Tibial artery (tissue), 4 donors: ENCODE measurements around the gene NKX1-2.

ENCODE experiments used
- DNase-seq, 2 donors: peaks; one replicate each; pipeline ENCODE4 v3.0.0-alpha.2; 2019
- H3K27ac ChIP-seq, 2 donors: fragments of 200-600 bp; sonication (generic) in 1 of 2; 1 replicate in 1 of 2; 2 replicates in 1 of 2; pipeline ENCODE4 v1.5.1; 2018 to 2019; ENCODE audit warnings: mild to moderate bottlenecking in 1 of 2
- H3K27me3 ChIP-seq, 2 donors: fragments of 200-600 bp; sonication (generic) in 1 of 2; one replicate each; pipeline versions ENCODE4 v1.5.1 to v1.6.0; 2016 to 2019
- H3K36me3 ChIP-seq, 3 donors: fragments of 200-600 bp; sonication (generic) in 2 of 3; one replicate each; pipeline ENCODE4 v1.5.1; 2016 to 2019; ENCODE audit warnings: mild to moderate bottlenecking in 2 of 3
- H3K4me1 ChIP-seq, 4 donors: fragments of 200-600 bp; sonication (generic) in 2 of 4; 1 replicate in 3 of 4; 2 replicates in 1 of 4; pipeline ENCODE4 v1.5.1; 2016 to 2019
- H3K4me3 ChIP-seq, 2 donors: fragments of 200-600 bp; sonication (generic) in 1 of 2; 1 replicate in 1 of 2; 2 replicates in 1 of 2; pipeline ENCODE4 v1.5.1; 2018 to 2019; ENCODE audit warnings: mild to moderate bottlenecking in 2 of 2
- H3K9me3 ChIP-seq, 3 donors: fragments of 200-600 bp; sonication (generic) in 1 of 3; one replicate each; pipeline ENCODE4 v1.5.1; 2016 to 2019
- intact Hi-C: fragments of 100-400 bp; cut with DNase I; formaldehyde crosslinking; loops from one replicate; pipeline ENCODE4 v1.15.0; 2023; ENCODE audit warnings: low total_unique reads
- TF ChIP-seq, protein P1 (sequence below), 2 experiments: fragments of 200-600 bp in 1 of 2; fragments of 450-650 bp in 1 of 2; IDR thresholded peaks; one replicate each; pipeline ENCODE4 v1.5.1; 2017 to 2019; ENCODE audit warnings: antibody characterized with exemption in 2 of 2, mild to moderate bottlenecking in 1 of 2, moderate library complexity in 1 of 2

NKX1-2 gene

DNA sequence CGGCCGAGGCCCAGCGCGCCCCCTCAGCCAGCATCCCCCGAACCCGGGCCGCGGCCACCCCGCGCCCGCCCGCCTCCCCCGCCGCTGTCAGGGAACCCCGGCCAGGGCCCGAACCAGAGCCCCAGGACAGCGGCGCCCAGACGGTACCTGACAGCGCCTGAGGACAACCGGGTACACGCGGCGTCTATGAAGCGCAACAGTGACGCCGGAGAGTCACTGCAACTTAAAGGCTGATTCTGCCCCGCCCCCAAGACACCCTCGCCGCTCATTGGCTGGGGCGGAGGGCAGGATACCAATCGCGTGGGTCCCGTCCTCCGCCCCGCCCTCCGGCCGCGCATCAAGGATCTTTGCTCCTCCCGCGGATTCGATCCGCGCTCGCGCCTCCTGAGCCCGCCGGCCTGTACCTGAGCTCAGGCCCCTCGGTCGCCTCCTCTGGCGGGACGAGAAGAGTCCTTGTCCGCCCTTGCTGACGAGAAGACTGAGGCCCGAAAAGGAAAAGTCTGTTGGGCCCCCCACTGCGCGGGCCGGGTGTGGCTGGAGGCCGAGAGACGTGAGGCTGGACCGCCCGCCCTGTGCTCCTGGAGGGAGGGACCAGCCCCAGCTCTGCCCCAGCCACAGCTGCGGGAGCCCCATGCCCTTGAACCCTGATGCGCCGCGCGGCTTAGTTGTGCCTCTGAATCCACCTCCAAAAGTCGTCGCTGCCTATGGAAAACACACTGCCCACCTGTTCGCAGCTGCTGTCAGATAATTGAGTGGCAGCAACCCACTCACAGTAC, 30.9 kb downstream of the NKX1-2 start, which contains the start of gene OAT:
TSS of gene OAT (minus strand) at position 198 of the 776 bp plus-strand sequence. CDS start 6,752 bp downstream, outside the sequence.
- no peaks in the 10 kb centered on the region for H3K9me3 ChIP-seq
- H3K4me3 ChIP-seq: peak within 1 kb of the TSS; percentile 79 to 92
- peak; percentile 97 to 98 for DNase-seq
- H3K27ac ChIP-seq: peak within 1 kb of the TSS; percentile 97
- TF ChIP-seq, protein P1, sequence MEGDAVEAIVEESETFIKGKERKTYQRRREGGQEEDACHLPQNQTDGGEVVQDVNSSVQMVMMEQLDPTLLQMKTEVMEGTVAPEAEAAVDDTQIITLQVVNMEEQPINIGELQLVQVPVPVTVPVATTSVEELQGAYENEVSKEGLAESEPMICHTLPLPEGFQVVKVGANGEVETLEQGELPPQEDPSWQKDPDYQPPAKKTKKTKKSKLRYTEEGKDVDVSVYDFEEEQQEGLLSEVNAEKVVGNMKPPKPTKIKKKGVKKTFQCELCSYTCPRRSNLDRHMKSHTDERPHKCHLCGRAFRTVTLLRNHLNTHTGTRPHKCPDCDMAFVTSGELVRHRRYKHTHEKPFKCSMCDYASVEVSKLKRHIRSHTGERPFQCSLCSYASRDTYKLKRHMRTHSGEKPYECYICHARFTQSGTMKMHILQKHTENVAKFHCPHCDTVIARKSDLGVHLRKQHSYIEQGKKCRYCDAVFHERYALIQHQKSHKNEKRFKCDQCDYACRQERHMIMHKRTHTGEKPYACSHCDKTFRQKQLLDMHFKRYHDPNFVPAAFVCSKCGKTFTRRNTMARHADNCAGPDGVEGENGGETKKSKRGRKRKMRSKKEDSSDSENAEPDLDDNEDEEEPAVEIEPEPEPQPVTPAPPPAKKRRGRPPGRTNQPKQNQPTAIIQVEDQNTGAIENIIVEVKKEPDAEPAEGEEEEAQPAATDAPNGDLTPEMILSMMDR (IDR thresholded peaks at IDR 0.05): no peak
- H3K27me3 ChIP-seq: peaks cover 0 to 18% of the 10 kb centered on the region in 2 donors
- no peaks in the 10 kb centered on the region for H3K36me3 ChIP-seq
- intact Hi-C loops: loop anchor here (10.0 kb wide), 1 partner anchor 316 kb away; no protein-coding TSS in a partner anchor
- H3K4me1 ChIP-seq: peaks cover 0 to 43% (median 33%) of the 10 kb centered on the region in 4 donors

DNA sequence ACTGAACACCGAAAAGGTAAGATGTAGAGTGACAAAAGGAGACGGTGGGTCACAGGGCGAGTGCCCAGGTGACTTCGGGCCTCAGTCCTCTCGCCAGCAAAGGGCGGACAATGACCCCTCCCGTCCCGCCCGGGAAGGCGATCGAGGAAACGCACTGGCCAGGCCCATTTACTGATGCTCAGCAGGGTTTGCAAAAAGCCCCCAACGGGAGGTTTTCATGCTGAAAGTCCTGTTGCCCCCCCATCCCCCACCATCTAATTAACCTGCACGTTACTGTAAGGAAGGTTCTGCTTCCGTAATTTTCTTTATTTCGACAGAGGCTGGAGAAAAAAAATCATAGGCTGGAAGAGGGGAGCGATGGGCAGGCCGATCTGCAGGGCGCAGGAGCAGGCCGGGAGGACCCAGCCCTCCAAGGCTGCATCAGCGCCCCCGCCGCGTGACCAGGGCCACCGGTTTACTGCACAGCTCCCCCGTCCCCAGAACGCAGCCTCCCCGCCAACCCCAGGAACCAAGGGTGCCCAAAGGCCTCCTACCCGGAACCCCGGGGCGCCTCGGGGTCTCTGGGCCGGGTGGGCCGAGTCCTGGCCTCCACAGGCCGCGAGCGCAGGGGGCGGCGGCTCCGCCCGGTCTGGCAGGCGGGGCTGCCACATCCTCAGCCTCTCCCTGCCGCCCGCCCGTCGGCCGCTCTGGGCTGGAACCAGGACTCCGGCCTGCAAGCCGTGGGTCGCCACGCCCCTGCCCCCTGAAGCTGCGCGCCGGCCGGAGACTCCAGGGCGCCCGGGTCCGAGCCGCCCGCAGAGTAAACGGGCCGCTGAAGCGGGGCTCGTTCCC, 31.7 kb downstream of the NKX1-2 start:
- Histone ChIP-seq H3K9me3 (no peaks in the 10 kb centered on the region), H3K4me1 (peaks cover 0 to 51% (median 39%) of the 10 kb centered on the region in 4 donors), H3K36me3 (no peaks in the 10 kb centered on the region), H3K4me3 (peak overlapping the region; percentile 79 to 92), H3K27me3 (peaks cover 0 to 18% of the 10 kb centered on the region in 2 donors), H3K27ac (peak overlapping the region; percentile 97)
- TF ChIP-seq, protein P1 (IDR thresholded peaks at IDR 0.05): no peak
- intact Hi-C loops: loop anchor here (10.0 kb wide), 1 partner anchor 317 kb away; no protein-coding TSS in a partner anchor
- DNase-seq: peak; percentile 49 to 78

DNA sequence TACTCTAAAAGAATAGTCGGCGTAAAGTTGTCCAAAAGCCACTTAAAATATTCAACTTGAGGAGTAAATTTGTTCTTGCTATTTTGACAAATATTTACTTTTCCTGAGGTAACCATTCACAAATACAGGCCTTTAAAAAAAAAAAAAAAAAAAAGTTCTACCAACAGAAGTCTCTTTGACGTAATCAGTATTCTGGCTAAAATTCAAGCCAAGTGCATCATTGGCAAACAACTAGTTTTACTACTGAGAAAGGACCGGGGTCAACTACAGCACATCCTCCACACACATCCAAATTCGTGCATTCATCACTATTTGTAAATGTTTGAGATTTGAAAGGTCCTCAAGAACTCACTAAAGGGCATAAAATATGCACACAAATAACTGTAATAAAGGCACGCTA, 33.1 kb downstream of the NKX1-2 start:
- Histone ChIP-seq H3K36me3 (peaks cover 0 to 5% (median 0%) of the 10 kb centered on the region in 3 donors), H3K4me3 (peak overlapping the region in 1 of 2 donors; percentile 79), H3K27ac (peak overlapping the region; percentile 71 to 97), H3K9me3 (no peaks in the 10 kb centered on the region), H3K27me3 (peaks cover 0 to 14% of the 10 kb centered on the region in 2 donors), H3K4me1 (peaks cover 0 to 51% (median 39%) of the 10 kb centered on the region in 4 donors)
- TF ChIP-seq, protein P1 (IDR thresholded peaks at IDR 0.05): no peak
- DNase-seq: no peak
- intact Hi-C loops: loop anchor here (10.0 kb wide), 1 partner anchor 318 kb away; no protein-coding TSS in a partner anchor

DNA sequence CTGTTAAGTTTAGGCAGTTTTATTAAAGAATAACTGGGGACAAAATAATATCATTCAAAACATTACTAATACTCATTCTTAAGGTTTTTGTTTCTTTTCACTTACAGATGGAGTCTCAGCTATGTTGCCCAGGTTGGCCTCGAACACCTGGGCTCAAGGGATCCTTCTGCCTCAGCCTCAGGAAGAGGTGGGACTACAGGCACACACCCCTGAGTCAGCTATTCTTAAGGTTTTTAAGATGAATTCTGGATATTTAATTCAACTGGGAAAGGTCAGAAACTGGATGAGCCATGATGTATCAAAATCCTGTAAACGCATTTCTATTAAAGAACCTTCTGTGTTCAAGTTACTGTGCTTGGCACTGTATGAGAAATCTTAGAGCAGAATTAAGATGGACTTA, 34.6 kb downstream of the NKX1-2 start:
- H3K36me3 ChIP-seq: peaks cover 4 to 11% (median 6%) of the 10 kb centered on the region in 3 donors
- H3K4me1 ChIP-seq: peaks cover 0 to 51% (median 40%) of the 10 kb centered on the region in 4 donors
- TF ChIP-seq, protein P1 (IDR thresholded peaks at IDR 0.05): no peak
- H3K27me3 ChIP-seq: peaks cover 0 to 4% of the 10 kb centered on the region in 2 donors
- intact Hi-C loops: loop anchor here (10.0 kb wide), 1 partner anchor 320 kb away; no protein-coding TSS in a partner anchor
- H3K27ac ChIP-seq: peak overlapping the region; percentile 68 to 71
- no peaks in the 10 kb centered on the region for H3K9me3 ChIP-seq
- DNase-seq: no peak
- H3K4me3 ChIP-seq: peak overlapping the region; percentile 11 to 36

DNA sequence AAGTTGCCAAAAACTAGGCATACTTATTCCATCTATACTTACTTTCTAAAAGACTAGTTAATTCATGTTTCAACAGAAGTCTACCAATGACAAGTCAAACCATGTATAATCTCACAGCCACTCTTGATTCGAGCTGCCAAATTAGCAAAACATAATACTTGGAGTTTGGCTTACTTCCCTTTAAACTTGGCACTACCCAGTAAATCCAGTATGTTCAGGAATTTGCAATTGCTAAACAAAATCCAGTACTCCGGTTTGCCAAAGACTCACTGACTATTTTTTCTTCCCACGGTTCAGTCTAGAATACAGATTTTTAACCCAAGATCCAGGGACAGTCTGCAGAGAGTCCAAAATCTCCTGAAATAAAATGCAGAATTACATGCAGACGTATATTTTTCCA, 35.8 kb downstream of the NKX1-2 start:
- H3K36me3 ChIP-seq: peaks cover 4 to 16% (median 6%) of the 10 kb centered on the region in 3 donors
- no peaks in the 10 kb centered on the region for H3K9me3 ChIP-seq
- H3K4me1 ChIP-seq: peaks cover 0 to 49% (median 42%) of the 10 kb centered on the region in 4 donors
- peak overlapping the region in 1 of 2 donors; percentile 8 for H3K4me3 ChIP-seq
- DNase-seq: no peak
- H3K27ac ChIP-seq: peak overlapping the region; percentile 59 to 68
- TF ChIP-seq, protein P1 (IDR thresholded peaks at IDR 0.05): no peak
- H3K27me3 ChIP-seq: no peaks in the 10 kb centered on the region
- intact Hi-C loops: loop anchor here (10.0 kb wide), 1 partner anchor 321 kb away; no protein-coding TSS in a partner anchor
